Breast epithelium (tissue), 4 donors: ENCODE results near the gene PIAS3. TPM values are rescaled to one million over a fixed set of nuclear protein-coding genes. Genes with fewer than 3 reads are reported as not detected.

Experiments used
- DNase-seq, 2 donors: peaks; one replicate each; pipeline ENCODE4 v3.0.0-alpha.2; 2019; ENCODE audit warnings: low spot score in 2 of 2
- H3K27ac ChIP-seq, 2 donors: fragments of 200-600 bp; sonication (generic) in 1 of 2; one replicate each; pipeline ENCODE4 v1.5.1; 2016 to 2019; ENCODE audit warnings: mild to moderate bottlenecking in 1 of 2
- H3K27me3 ChIP-seq, 2 donors: fragments of 200-600 bp; sonication (generic) in 1 of 2; one replicate each; pipeline versions ENCODE4 v1.5.1 to v1.6.0; 2017 to 2019; ENCODE audit warnings: control low read depth in 1 of 2, mild to moderate bottlenecking in 1 of 2
- H3K36me3 ChIP-seq: fragments of 200-600 bp; one replicate; pipeline ENCODE4 v1.5.1; 2019
- H3K4me1 ChIP-seq, 2 donors: fragments of 200-600 bp; sonication (generic); one replicate each; pipeline ENCODE4 v1.5.1; 2016 to 2019; ENCODE audit warnings: control low read depth in 1 of 2
- H3K4me3 ChIP-seq, 3 donors: fragments of 200-600 bp; sonication (generic); 1 replicate in 2 of 3; 2 replicates in 1 of 3; pipeline ENCODE4 v1.5.1; 2016 to 2019; ENCODE audit warnings: mild to moderate bottlenecking in 3 of 3, moderate library complexity in 2 of 3
- H3K9me3 ChIP-seq, 2 donors: fragments of 200-600 bp; sonication (generic) in 1 of 2; one replicate each; pipeline ENCODE4 v1.5.1; 2016 to 2019; ENCODE audit warnings: control low read depth in 1 of 2
- CTCF ChIP-seq, 3 donors: fragments of 450-650 bp; IDR thresholded peaks; one replicate each; pipeline ENCODE4 v1.5.1; 2016 to 2017; ENCODE audit warnings: antibody characterized with exemption in 3 of 3, mild to moderate bottlenecking in 3 of 3, moderate library complexity in 3 of 3
- POLR2A ChIP-seq: fragments of 450-650 bp; IDR thresholded peaks from one replicate; pipeline ENCODE4 v1.6.1; 2016; ENCODE audit warnings: antibody characterized with exemption, mild to moderate bottlenecking, moderate library complexity
- POLR2AphosphoS5 ChIP-seq, 3 donors: sonication (generic); formaldehyde crosslinking; IDR thresholded peaks; one replicate each; pipeline ENCODE4 v1.6.1; 2017; ENCODE audit warnings: antibody characterized with exemption in 3 of 3
- intact Hi-C: fragments of 100-400 bp; cut with DNase I; formaldehyde crosslinking; loops from one replicate; pipeline ENCODE4 v1.15.1; 2023; ENCODE audit warnings: low total_unique reads
- total RNA-seq, 3 donors: library from RNA; depleted of rRNA; stranded (reverse); fragments of >200 nt; gene quantifications; one replicate each; pipeline ENCODE4 v1.1.0, GENCODE V29; 2016

Gene PIAS3
- total RNA-seq, 3 donors from 2014 or later: 14.1 to 53.3 (median 31.8) TPM

DNA sequence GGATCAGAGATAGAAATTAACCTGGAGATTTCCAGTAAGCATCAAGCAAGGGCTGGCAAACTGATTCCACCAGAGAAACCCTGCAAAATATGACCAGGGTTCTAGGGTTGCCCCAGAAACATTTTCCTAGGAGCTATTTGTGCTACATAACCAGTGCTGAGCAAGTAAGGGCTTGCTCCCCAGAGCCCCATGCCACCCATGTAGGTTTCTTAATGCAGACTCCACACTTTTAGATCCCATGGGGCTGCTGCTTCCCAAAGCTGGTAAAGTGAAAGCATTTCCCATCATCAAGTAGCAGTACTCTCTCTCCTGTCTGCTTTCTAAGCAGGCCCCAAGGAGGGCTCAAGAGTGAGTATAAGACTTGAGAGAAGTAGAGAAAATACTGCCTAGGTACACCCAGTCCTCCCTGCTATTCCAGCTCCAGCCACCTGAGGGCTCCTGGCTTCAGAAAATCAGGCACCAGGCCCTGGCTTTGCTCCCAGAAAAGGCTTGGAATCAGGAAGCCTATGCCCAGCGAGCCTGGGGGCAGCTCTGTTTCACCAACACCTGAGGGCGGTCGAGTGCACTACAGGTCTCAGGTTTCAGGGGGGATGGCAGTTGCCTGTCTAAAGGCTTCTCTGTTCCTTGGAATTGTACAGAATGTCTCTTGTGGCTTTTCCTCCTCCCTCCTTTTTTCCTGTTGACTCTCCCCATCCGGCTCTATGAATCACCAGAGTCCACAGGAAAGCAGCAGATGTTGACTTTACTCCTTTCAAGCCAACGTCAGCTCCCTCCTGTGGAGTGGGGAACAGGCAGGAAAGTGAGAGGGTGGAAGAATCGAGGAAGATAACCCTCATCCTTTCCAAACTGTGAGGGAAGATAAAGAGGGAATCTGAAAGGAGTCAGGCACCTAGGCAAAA is 33.0 kb upstream of the PIAS3 start:
- H3K36me3 ChIP-seq: no peaks in the 10 kb centered on the region
- H3K27me3 ChIP-seq: no peaks in the 10 kb centered on the region
- H3K27ac ChIP-seq: peak overlapping the region; percentile 96 to 98
- DNase-seq: peak; percentile 98 to 99
- H3K4me3 ChIP-seq: peak overlapping the region; percentile 11 to 55 (median 19)
- H3K4me1 ChIP-seq: peaks cover 7 to 35% of the 10 kb centered on the region in 2 donors
- intact Hi-C loops: no loop called here
- peak; percentile 93 to 99 (median 97) for TF ChIP-seq CTCF (IDR thresholded peaks at IDR 0.05)
- TF ChIP-seq POLR2AphosphoS5 (IDR thresholded peaks at IDR 0.05): peak; percentile 88 to 95 (median 94)
- peak; percentile 12 for TF ChIP-seq POLR2A
- no peaks in the 10 kb centered on the region for H3K9me3 ChIP-seq

DNA sequence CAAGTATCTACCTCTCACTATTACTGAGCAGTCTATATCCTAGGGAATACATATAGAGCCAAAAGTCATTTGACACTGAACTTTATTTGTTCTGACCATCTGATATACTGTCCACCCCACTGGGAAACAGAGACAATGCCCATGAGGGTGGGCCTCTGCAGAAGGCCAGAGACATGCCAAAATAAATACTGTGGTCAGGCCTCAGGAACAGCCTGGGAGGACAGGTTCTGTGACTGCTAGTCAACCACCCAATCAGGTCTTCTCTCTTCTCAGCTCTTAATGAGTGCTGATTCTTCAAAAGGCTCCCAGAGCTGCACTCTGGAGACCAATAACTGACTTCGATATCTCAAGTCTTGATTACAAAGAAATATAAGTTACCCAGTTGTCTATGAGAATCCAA is 32.3 kb upstream of the PIAS3 start:
- Histone ChIP-seq H3K36me3 (no peaks in the 10 kb centered on the region), H3K4me3 (peak overlapping the region in 2 of 3 donors; percentile 19 to 55), H3K9me3 (no peaks in the 10 kb centered on the region), H3K27ac (peak overlapping the region; percentile 96 to 98), H3K4me1 (peaks cover 7 to 35% of the 10 kb centered on the region in 2 donors), H3K27me3 (no peaks in the 10 kb centered on the region)
- TF ChIP-seq CTCF (IDR thresholded peaks at IDR 0.05): no peak
- TF ChIP-seq POLR2AphosphoS5 (IDR thresholded peaks at IDR 0.05): peak in 2 of 3 donors; percentile 19 to 48
- intact Hi-C loops: no loop called here
- peak in 1 of 2 donors; percentile 73 for DNase-seq

DNA sequence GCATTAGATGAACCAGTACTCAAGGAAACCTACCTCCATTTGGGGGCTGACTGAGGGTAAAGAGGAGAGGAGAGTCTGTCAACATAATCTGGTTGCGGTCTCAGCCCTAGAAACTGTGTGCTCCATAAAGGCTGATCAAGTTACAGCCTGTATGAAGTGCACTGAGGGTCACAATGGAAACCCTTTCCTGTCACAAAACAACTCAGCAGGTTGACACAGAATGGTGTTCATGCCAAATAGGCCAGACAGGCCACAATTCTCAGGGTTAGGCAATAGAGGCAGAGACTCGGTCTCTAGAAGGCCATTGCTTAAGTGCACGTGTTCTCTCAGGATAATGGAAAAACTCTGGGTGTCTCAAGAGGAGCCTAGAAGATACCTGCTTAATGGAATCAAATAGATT is 30.8 kb upstream of the PIAS3 start:
- no peak for DNase-seq
- Histone ChIP-seq H3K4me1 (peaks cover 7 to 35% of the 10 kb centered on the region in 2 donors), H3K27me3 (no peaks in the 10 kb centered on the region), H3K27ac (peak overlapping the region; percentile 96 to 98), H3K9me3 (no peaks in the 10 kb centered on the region), H3K4me3 (no peak overlapping the region), H3K36me3 (no peaks in the 10 kb centered on the region)
- TF ChIP-seq CTCF (IDR thresholded peaks at IDR 0.05) (no peak), POLR2A (no peak), POLR2AphosphoS5 (IDR thresholded peaks at IDR 0.05) (no peak)
- intact Hi-C loops: no loop called here

GRCh38 chr1:145887631-145888030 is 28.8 kb upstream of the PIAS3 start:
- intact Hi-C loops: no loop called here
- H3K36me3 ChIP-seq: no peaks in the 10 kb centered on the region
- no peak for DNase-seq
- H3K4me1 ChIP-seq: peaks cover 5 to 24% of the 10 kb centered on the region in 2 donors
- H3K9me3 ChIP-seq: no peaks in the 10 kb centered on the region
- peak overlapping the region; percentile 26 to 28 for H3K27ac ChIP-seq
- no peak for TF ChIP-seq POLR2A
- no peak overlapping the region for H3K4me3 ChIP-seq
- no peaks in the 10 kb centered on the region for H3K27me3 ChIP-seq

DNA sequence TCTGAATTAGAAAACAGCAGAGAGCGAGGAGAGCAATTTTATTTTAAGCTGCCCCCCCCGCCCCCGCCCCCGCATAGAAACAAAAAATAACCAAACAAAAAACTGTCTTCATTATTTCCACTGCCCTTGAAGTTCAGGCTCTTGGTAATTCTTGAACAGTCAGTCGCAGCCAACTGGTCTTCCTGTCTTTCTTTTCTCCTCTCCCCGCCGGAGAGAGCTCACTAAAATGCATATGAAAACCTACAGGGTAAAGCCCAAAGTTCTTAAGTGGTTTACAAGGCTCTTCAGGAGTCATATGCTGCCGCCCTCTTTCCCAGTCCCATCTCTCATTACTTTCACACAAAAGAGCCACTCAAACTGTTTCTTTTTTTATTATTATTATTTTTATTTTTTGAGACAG is 27.9 kb upstream of the PIAS3 start:
- H3K27me3 ChIP-seq: no peaks in the 10 kb centered on the region
- H3K27ac ChIP-seq: peak overlapping the region in 1 of 2 donors; percentile 26
- H3K36me3 ChIP-seq: no peaks in the 10 kb centered on the region
- H3K9me3 ChIP-seq: no peaks in the 10 kb centered on the region
- intact Hi-C loops: no loop called here
- TF ChIP-seq CTCF (IDR thresholded peaks at IDR 0.05): no peak
- no peak for TF ChIP-seq POLR2AphosphoS5 (IDR thresholded peaks at IDR 0.05)
- TF ChIP-seq POLR2A: no peak
- peaks cover 5 to 21% of the 10 kb centered on the region in 2 donors for H3K4me1 ChIP-seq
- DNase-seq: no peak
- no peak overlapping the region for H3K4me3 ChIP-seq
